ENCODE data around the gene SLC15A5.
A peak's percentile ranks its signal among the peaks of the same experiment; 100 is the strongest.

Gene SLC15A5, protein sequence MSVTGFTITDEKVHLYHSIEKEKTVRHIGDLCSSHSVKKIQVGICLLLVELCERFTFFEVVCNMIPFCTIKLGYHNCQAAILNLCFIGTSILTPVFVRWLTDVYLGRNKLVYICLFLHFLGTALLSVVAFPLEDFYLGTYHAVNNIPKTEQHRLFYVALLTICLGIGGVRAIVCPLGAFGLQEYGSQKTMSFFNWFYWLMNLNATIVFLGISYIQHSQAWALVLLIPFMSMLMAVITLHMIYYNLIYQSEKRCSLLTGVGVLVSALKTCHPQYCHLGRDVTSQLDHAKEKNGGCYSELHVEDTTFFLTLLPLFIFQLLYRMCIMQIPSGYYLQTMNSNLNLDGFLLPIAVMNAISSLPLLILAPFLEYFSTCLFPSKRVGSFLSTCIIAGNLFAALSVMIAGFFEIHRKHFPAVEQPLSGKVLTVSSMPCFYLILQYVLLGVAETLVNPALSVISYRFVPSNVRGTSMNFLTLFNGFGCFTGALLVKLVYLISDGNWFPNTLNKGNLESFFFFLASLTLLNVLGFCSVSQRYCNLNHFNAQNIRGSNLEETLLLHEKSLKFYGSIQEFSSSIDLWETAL

DNA sequence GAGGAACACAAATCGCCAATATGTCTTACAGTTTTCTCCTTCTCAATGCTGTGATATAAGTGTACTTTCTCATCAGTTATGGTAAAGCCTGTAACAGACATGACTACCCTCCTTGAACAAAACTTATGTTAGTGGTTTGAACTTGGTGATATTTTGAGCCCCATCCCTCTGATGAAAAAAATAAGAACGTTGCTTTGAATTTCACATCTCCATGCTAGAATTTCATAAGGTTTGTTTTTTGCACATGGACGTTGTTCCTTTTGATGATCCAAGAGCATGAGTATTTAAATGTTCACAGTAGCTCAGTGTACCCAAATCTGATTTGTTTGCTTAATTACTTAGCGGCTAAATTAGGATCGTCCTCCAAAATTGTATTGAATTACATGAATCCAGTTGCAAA is at the start of gene SLC15A5:
SLC15A5 (minus strand) TSS at position 101 of the 400 bp plus-strand sequence; CDS start at position 101, 0 bp downstream.
- DNase-seq = no peak

DNA sequence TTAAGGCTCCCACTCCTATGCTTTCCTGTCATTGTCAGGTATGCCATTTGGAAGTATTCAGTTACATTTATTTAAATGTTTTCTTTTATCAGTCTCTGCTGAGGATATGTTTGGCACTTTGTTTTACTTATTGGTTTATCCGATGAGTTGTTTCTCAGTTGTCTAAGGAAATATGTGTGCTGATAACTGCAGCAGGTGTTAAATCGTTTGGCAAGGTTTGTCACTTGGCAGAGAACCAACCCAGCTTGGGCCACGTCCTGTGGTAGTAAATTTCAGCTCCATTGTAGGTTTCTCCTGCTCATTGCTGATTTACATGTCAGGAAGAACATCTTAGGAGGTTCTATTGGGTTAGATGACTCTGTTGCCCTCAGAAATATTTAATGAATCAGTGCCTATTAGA is 47.9 kb upstream of the SLC15A5 start:
- DNase-seq = no peak

DNA sequence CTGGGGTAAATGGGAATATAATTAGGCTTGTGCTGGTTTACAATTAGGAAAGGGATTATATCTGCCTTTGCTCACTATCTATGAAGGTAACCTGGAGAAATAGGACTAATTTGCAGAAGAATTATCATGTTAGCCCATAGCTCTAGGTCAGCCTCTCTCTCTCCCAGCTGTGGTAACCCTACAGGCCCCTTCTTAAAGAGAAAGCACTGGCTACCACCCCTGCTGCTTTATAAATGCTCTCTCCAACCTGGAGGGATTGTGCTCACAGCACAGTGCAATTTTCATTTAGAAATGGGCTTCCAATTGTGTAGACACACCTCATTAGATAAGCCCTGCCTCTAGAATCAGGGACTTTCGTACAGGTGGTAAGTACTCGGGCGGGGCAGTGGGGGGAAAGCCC is 47.3 kb upstream of the SLC15A5 start:
- DNase-seq = no peak

DNA sequence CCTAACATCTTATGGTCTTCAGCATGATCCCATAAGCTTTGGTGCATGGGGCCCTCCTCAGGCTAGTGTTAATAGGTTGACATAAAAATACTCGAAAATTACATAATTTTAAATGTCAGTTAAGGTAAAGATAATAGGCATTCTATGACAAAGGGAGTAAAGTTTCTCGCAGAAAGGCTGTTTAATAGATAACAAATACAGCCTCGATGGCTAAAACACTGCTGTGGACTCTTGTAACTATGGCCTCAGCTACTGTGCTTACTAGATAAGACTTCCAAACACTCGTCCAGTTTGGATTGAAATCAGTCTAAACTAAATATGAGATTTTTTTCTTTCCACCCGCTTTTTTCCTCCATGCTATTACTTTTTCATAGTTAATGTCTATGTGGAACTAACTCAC is 46.8 kb upstream of the SLC15A5 start:
- DNase-seq = no peak

DNA sequence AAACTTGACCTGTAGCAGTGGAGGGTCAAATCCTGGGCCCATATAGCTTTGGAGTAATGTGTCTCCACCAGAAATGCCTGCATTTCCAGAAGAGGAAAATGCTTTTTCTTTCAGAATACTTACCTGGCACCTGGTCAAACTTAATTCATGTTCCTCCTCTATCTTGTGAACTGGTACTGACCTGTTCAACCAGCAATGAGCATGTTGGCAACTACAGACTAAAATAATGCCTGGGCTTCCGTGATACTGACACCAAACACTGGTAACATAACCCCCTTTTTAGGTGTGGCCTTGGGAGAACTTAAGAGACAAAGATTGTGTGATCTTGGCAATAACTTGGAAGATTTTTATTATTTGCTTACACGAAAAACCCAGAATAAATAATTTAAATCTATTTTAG is 46.2 kb upstream of the SLC15A5 start:
- DNase-seq = no peak

DNA sequence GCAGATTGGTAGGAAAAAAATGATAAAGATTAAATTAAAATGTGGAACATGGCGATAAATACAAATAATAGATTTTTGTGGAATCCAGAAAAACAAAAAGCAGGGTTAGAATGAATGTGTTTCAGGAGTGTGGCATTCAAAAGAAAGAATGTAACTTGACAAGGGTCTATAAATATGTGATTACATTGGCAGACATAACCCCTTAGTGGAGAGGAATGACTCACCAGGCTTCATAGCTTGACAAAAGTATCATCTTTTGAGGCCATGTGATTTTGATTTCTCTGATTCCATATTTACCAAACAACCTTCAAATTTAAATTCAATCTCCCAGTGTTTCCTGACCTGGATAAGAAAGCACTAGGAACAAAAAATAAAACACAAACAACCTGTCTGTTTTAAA is 45.5 kb upstream of the SLC15A5 start:
- no peak for DNase-seq

DNA sequence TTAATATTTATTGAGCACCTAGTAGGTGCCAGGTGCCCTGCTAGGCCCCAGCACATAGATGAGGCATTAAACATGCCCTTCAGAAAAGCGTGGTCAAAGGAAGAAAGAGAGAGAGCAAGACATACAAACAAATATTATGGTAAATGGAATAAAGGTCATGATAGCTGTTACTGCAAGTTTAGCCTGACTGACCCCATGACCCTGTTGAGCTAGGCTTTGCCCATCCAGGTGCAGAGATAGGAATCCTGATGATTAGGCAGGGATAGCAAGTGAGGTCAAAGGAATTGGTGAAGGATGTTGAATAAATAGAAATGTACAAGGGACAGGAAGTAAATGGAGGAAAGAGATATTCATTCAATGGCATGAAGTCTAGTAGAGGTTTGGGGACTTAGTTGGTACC is 33.4 kb upstream of the SLC15A5 start:
- no peak for DNase-seq

DNA sequence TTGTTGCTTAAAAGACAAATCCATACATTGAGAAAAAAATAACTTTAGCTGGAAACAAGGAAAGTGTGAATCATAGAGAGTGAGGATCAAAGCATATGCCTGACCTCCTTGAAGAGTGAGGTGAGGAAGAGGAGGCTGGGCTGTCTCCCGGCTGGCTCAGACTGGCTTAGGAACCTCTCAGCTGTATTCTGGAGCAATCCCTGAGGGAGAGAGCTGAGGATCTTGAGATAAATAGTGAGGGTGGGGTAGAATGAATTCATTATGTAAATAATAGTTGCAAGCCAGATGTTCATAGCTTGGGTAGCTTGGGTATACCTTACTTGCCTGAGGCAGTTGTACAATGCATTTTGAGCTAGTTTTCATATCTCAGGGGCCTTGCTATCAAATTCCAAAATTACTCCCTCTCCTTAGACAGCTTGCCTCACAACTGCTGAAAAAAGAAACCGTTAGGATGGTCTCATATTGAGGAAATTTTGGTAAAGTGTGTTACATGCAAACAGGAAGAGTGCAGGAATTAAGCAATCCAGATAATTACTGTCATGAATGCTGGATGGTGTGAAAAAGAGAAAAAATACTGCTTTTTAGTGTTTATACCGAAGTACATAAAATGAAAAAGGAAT is 30.5 kb upstream of the SLC15A5 start:
- DNase-seq = peak; percentile 38 to 47

DNA sequence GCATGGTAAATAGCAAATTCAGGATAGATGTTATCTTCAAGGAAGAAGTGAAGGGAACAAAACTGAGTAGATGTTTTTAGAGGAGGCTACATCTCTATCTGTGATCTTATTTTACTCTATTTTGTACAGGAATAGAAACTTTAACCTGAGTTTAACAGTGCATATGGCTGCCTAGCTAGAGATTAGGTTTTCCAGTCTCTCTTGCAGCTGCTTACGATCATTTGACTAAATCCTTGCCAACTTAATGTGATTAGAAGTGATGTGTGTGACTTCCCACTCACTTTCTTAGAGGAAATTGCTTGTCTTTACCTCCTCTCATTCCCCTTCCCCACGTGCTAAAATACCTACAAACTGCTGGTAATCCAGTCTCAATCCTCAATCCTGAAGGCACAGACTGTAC is 26.5 kb upstream of the SLC15A5 start:
- no peak for DNase-seq

DNA sequence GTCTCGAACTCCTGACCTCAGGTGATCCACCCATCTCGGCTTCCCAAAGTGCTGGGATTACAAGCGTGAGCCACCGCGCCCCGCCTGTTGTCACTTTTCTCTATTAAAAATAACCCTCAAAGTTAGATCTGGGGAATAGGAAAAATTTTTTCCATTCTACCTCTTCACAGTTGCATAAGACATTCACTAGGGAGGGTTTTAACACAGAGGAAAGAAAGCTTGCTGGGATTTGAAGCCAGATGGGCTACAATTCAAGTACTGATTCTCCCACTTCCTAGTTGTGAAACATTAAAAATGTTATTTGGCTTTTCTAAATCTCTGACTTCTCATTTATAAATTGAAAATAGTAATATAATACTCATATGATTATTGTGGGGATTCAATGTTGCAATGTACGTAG is 23.3 kb upstream of the SLC15A5 start:
- no peak for DNase-seq

DNA sequence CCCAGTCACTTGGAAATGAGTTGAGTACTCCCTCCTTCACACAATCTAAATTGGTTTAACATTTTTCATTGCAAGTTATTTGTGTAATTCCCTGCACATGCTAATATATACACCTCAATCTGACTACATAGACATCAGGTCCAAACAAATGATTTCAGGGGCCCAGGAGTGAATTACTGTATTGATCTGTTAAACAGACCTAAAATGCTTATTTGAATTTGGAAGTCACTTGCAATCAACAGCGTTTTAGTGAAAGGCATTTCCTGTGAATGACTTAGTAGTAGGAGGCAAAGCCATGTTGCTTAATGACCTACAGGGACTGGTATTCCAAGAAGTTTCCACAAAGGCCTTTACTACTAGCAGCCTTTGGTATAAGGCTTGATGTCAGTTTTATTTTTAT is 22.6 kb upstream of the SLC15A5 start:
- no peak for DNase-seq

DNA sequence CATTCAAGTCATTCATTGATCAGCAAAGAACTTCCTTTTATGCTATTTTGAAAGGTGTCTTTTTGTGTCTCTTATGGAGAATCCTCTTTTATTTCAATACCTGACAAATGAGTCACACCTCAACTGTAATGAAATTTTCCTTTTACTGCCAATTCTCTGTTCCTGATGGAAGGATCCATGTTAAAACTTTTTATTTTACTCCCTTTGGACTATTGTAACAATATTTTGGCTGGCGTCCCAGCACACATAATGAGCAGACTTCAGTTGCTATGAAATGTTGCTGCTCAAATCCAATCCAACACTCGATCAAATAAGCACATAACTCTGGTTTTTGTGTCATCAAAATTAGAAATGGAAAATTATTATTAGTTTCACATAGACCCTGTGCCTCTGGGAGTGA is 21.9 kb upstream of the SLC15A5 start:
- DNase-seq = no peak

DNA sequence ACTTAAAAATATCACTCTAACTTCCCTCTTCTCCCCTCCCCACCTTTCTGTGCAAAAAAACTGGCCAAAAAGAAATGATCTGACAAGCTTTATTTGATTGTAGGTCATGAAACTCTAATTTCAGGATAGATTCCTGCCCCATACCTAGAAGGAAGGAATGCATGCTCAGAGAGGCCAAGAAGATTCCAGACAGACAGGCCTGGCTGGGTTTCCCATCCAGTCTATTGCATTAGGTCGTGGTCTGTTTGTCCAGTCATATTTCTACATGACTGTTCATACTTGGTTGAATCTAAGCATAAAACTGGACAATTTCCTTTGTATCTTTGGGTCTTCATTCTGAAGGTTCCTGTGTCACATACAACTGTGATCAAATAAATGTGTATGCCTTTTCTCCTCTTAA is 20.0 kb upstream of the SLC15A5 start:
- no peak for DNase-seq

DNA sequence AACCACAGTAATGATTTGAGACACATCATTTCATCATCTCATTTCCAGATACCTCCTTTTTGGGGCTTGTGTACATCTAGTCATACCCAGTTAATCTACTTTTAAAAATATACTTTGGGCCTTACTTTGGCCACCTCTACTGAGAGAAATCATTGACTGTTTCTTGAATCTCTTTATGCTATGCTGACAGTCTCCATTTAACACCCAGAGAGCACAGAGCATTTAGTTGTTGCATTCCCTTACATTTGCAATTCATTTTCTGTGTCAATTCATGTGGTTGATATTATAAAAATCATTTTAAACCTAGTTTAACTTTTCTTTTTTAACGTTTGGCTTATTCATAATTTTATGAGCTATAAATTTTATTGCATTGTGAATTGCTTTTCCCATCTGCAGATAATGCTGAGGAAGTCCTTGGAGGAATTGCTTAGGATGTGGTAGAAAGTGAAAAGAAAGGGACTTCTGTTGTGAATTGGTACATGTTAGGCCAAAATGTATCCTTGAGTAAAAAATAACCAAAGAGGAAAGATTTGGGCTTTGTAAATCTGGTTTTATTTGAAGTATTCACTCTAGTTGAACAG is 17.0 kb upstream of the SLC15A5 start:
- DNase-seq = no peak

DNA sequence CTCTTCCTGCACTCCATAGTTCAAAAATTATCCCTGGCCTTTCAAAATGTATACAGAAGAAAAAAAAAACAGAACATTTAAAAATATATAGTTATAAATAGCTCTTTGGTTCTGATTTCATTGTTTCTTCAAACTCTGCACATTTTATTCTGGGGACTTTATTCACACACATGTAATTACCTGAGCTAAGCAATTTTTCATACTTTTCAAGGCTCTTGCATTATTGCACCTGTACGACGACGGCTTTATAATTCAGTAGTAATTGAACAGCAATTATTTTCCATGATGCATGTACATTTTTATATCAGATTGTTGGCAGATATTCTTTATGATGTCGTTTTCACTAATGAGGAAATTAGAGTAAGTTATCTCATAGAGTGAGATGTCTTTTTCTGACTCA is 13.5 kb upstream of the SLC15A5 start:
- DNase-seq = no peak

DNA sequence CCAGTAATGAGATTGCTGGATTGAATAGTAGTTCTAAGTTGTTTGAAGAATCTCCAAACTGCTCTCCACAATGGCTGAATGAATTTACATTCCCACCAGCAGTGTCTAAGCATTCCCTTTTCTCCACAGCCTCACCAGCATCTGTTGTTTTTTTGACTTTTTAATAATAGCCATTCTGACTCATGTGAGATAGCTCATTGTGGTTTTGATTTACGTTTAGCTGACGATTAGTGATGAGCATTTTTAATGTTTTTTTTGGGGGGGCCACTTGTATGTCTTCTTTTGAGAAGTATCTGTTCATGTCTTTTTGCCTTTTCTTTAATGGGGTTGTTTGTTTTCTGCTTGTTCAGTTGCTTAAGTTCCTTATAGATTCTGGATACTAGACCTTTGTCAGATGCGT is 8.1 kb upstream of the SLC15A5 start:
- no peak for DNase-seq

DNA sequence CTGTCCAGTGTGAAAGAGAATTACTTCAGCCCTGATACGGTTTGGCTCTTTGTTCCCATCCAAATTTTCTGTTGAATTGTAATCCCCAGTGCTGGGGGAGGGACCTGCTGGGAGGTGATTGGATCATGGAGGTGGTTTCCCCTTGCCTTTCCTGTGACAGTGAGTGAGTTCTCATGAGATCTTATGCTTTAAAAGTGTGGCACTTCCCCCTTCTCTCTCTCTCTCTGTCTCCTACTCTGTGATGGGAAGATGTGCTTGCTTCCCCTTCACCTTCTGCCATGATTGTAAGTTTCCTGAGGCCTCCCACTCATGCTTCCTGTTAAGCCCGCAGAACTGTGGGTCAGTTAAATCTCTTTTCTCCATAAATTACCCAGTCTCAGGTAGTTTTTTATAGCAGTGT is 5.5 kb upstream of the SLC15A5 start:
- peak; percentile 6 to 11 for DNase-seq

DNA sequence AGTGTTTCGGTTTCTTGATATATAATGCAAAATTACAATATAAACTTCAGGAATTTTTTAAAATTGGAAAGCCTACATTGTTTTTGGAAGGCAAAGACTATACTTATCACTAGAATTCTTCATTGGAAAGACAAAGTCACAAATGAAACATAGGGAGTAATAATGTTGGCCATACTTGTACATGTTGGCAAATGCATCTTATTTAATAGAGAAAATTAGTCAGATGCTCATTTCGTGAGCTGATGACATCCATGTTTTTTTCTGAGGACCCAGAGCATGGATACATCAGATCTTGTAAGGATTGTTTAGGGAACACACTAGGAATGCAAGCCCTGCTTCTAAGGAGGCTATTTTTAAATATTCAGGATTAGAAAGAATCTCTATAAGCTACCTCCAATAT is 4.6 kb upstream of the SLC15A5 start:
- DNase-seq = no peak

DNA sequence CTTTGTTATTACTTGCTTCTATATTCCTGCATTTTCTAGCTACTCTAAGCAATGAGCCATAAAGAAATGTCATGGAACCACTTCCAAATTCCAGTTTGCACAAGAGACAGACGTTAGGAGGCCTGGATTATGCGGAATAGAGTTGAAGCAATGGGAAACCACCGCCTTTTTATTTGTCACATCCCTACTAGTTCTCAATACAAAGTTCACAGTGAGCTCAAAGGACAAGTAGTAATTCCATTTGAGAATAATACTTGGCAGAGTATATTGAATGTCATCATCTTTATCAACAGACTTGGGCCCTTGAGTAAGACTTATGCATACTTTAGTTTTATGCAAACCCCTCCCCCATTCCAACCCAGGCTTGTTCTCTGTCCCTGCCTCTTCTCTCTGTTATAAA is 3.7 kb upstream of the SLC15A5 start:
- no peak for DNase-seq

DNA sequence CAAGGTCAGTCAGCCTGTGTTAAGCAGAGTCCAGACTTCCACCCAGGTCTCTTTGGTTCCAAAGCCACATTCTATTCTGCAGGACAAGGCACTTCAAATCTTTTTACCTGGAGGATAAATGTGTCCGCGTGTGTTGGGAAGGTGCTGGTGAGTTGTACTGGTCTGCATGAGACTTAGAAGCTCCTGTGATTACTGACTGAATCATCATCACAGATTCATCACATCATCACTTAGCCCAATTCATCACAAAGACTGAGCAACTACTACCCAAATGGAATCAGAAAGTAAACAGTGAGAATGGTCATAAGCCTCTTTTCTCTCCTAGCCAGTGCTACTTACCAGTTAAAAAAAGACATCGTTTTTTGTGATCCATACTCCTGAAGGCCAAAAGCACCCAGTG is 5.3 kb downstream of the SLC15A5 start:
- no peak for DNase-seq

DNA sequence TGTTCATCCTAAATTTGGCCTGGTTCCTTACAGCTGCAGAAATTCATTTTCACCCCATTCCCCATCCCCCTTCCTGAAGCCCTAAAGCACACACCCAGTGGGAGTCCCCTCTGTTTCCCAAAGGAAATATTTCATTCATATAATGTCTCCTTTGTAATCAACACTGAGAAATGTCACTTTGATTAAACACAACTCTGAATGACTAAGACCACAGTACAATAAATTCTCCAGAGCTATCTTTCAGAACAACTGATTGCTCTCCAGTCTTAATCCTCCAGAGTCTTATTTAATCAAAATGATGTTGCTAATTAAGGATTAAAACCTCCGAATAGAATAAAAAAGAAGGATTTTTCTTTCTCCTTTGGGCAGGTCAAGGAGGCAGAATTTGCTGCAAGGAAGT is 6.4 kb downstream of the SLC15A5 start:
- DNase-seq = no peak

DNA sequence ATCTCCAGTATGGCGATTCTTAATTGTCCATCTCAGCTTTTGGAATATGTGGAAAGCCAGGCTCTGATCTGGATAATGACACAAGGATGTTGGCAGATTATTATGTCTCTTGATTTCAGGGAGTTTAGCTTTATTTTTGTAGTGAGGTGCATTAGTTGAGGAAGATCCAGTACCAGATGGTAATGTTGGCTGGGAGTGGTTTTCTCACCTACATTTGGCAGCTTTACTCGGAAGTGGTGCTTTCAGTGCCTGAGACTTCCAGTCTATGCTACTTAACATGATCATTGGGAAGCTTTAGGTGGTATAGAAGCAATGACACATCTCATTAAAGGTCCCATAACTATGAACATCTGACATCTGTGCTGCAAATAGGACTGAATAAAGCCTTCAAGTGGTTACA is 7.5 kb downstream of the SLC15A5 start:
- no peak for DNase-seq

DNA sequence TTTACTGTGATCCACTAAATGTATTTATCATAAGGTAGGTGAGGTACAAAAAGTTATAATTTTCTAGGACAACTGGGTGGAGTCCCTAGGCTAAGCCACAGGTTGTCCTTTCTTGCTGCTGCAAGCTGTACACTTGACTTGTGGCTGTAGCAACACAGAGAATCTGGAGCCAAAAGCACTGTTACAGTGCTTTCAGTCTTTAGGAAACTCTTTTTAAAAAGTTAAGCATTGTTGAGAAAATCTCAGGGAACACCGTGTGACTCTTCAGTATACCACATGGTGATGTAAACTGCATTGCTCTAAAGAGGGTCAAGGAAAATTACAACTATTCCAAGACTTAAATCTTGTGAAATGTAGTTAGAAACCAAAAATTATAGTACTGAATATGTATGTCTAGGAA is 11.4 kb downstream of the SLC15A5 start:
- no peak for DNase-seq

DNA sequence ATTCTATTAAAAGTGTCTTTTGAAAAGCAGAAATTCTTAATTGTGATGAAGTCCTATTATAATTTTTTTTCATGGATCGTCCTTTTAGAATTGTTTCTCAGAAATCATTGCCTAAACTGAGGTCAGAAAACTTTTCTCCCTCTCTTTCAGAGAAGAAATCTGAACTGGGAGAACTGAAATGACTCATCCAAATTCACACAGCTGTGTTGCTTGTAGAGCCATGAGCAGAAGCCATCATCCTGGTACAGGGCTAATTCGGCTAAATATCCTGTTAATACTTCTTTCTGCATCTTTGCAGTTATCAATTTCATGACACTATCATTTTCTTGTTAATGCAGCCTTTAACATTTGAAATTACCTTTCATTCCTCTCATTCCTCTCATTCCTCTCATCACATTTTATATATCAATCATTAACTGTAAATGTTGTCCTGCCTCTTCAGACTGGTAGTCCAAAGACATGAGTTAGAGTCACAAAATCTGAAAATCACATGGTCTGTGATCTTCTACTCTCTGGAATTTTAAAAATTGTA is 15.5 kb downstream of the SLC15A5 start:
- DNase-seq = no peak

All from Kasumi-1 (cell line).